CD4-positive, alpha-beta T cell treated with Interleukin-15 for 1 hour (primary cell): ENCODE measurements around the gene CTLA4.
A peak's percentile ranks its signal among the peaks of the same experiment; 100 is the strongest.

Experiments
- DNase-seq: peaks from one replicate; pipeline ENCODE4 v3.0.0-alpha.2; 2020

Gene CTLA4

GRCh38 chr2:203893401-203893800, 25.8 kb downstream of the CTLA4 start:
- no peak for DNase-seq

DNA sequence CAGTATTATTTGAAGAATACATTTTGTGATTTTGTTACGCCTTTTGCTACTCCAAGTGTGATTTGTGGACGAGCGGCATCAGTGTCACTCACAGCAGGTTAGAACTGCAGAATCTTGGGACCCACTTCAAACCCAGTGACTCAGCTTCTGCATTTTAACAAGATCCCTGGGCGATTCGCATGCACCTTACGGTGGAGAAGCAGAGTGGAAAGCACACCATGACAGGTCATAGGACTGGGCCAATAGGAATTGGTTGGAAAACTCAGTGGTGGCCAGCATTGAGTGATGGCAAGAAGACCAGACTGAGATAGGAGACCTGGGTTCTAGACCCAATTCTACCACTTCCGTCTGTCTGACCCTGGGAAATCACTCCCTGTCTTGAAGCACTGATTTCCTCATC, 26.3 kb downstream of the CTLA4 start:
- DNase-seq: no peak

GRCh38 chr2:203894262-203894661, 26.7 kb downstream of the CTLA4 start:
- no peak for DNase-seq

DNA sequence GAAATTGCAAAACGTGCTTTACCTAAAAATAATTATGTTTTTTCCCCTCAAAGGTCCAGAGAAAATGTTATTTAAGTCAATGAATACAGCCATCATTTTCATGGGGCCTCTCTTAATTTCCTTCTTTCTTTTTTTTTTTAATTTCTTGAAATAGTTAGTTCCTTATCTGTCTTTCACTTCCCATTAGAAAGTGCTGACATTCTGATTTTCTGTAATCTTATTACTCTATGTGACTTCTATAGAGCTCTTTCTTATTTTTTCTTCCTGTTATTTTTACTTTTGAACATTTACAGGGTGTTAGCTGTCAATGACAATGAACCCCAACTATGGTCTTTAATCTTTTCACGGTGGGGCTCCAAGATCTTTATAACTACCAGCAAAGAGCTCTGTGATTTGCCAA, 30.0 kb downstream of the CTLA4 start:
- DNase-seq: no peak

GRCh38 chr2:203898657-203899056, 31.1 kb downstream of the CTLA4 start:
- DNase-seq: no peak

GRCh38 chr2:203900253-203900652, 32.7 kb downstream of the CTLA4 start:
- DNase-seq: no peak

- no peak for DNase-seq
Measured at GRCh38 chr2:203904022-203904421, 36.5 kb downstream of the CTLA4 start.

DNA sequence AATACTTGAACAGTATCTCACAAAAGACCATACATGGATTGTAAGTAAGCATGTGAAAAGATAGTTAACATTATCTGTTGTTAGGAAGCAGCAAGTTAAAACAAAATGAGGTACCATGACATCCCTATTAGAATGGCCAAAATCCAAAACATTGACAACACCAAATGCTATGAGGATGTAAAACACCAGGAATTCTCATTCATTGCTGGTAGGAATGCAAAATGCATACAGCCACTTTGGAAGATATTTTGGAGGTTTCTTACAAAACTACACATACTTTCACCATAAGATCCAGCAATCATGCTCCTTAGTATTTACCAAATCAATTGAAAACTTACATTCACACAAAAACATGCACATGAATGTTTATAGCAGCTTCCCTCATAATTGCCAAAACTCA, 38.1 kb downstream of the CTLA4 start:
- DNase-seq: no peak

- DNase-seq: peak; percentile 38
Measured at GRCh38 chr2:203908066-203908796, 40.7 kb downstream of the CTLA4 start.

- DNase-seq: no peak
Measured at GRCh38 chr2:203908797-203909185, 41.2 kb downstream of the CTLA4 start.

DNA sequence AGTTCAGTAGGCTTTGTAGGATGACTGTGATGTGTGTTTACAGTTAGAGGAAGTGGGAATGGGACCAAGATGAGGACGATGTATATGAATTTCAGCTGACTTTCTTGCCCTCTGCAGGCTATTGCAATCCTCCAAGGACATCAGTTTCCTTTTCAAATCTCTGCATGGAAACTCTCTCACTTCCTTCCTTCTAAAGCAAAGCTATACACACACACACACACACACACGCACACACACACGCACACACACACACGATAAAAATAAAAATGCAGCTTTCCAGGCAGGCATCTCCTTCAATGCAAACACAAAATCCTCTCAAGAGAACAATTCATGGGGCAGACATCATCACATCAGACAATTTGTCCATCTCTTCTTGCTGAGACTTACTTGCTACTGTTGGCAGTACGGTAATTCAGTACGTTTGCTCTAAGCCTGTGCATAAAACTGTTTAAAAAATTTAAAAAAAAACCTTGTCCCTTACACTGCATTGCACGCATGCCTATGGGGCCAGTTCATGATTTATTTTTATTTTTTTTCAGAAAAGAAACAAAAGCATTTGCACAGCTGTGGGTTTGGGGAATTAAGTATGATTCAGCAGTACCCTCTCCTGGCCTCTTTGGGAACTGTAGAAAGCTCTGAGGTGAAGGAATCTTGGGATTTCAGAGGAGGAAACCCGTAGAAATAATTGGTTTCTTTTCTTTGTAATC, 41.8 kb downstream of the CTLA4 start:
- no peak for DNase-seq

- no peak for DNase-seq
Measured at GRCh38 chr2:203909974-203910373, 42.4 kb downstream of the CTLA4 start.

DNA sequence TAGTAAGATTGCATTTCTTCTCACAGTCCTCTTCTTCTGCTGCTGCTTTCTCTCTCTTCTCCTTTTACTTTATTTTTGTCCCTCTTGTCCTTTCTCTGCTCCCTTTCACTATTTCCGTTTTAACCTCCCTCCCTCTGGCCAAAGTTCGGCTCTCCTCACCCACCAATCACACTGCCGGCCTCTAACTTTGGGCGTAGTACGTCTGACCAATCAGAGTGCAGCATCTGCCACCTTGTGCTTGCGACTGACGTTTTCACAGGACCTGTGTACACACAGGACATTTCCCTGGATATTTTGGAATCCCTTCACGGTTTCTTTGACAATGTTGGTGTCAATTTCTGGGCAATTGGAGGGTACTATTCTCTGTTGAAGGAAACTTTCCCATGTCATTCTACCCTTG, 46.4 kb downstream of the CTLA4 start:
- no peak for DNase-seq

DNA sequence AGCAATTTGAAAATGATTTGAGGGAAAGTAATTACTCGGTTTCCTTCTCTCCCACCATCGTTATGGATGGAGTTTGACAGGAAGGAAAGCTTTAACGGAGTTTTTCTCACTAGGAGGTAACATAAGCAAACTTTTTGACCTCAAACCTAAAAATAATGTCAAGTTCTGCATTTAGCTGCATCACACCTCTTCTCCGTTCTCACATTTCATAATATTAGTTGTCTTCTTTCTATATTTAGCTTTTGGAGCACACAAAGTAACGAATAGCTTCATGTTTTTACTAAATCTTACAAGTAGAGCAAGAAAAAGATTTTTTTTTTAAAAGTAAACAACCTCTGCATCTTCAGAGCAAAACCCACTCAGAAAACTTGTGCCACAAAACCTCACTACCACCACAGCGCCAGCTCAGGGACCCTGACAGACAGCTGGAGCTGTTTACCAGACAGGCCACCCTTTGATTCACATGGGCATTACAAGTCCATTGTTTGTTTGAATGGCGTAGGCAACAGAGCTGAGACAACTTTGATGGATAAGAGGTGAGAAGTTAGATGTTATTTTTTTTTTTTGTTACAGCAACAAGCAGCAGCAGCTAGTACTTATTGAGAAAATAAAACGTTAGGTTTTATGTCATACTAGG, 47.1 kb downstream of the CTLA4 start:
- no peak for DNase-seq

GRCh38 chr2:203915256-203915655, 47.7 kb downstream of the CTLA4 start:
- DNase-seq: no peak

DNA sequence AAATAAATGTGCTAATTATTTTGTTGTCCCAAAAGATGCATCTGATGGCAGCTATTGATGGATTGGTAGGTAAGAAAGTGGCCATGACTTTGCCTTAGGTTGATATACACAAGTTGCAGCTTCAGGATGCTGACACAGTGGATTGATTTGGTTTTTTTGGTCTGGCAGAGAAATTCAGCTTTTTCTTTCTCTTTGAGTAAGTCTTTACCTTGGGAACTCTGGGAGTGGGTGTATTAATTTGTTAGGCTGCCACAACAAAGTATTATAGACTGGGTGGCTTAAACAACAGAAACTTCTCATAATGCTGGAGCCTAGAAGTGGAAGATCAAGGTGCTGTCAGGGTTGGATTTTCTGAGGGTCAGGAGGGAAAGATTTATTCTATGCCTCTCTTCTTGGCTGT, 49.2 kb downstream of the CTLA4 start:
- no peak for DNase-seq

GRCh38 chr2:203918264-203918663, 50.7 kb downstream of the CTLA4 start:
- DNase-seq: no peak

DNA sequence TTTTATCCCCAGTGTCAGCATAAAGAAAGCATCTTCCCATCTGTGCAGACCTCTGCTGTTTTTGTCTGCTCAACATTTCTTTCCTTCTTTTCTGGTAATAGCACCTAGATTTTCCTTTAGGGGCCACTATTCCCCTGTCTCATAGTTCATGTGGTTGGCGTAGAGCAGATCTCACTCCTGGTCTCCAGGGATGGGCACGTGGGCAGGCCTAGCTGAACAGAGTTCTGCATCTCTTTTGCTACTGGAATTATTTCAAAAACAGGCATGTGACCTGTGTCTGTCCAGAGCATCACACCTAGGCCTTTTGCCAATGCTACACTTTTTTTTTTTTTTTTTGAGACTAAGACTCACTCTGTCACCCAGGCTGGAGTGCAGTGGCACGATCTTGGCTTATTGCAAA, 51.3 kb downstream of the CTLA4 start:
- no peak for DNase-seq
